DOHH2 (cell line): ENCODE data around the gene BLID.

ENCODE experiments used
- EZH2phosphoT487 ChIP-seq: fragments of 200-600 bp; sonication (generic); IDR thresholded peaks from 2 replicates; pipeline ENCODE4 v1.6.1; 2017; ENCODE audit warnings: borderline replicate concordance, mild to moderate bottlenecking, antibody characterized with exemption, low read length, moderate library complexity, mixed read lengths
- TF ChIP-seq, protein P1 (sequence below): fragments of 200-600 bp; sonication (generic); IDR thresholded peaks from one replicate; pipeline ENCODE4 v1.5.1; 2014; ENCODE audit warnings: antibody characterized with exemption, mild to moderate bottlenecking, low read depth, low read length; ENCODE audit not compliant: poor library complexity, severe bottlenecking

DNA sequence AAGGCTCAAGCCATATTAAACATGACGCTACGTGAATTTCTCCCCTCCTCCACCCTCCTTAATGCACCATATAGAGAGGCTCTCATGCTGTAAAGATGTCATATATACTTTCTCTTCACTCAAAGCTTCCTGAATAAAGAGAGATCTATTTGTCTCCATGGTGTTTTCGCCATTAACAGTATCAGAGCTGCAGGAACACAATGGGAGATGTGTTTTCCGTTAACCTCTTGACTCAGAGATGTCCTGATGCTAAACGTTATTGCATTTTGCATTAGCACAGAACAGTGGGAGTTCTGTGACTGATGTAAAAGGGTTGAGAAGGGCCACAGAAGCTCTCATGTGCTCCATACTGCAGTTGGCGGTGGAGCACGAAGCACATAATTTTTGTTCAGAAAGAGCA is 25.7 kb upstream of the BLID start:
- TF ChIP-seq, protein P1, sequence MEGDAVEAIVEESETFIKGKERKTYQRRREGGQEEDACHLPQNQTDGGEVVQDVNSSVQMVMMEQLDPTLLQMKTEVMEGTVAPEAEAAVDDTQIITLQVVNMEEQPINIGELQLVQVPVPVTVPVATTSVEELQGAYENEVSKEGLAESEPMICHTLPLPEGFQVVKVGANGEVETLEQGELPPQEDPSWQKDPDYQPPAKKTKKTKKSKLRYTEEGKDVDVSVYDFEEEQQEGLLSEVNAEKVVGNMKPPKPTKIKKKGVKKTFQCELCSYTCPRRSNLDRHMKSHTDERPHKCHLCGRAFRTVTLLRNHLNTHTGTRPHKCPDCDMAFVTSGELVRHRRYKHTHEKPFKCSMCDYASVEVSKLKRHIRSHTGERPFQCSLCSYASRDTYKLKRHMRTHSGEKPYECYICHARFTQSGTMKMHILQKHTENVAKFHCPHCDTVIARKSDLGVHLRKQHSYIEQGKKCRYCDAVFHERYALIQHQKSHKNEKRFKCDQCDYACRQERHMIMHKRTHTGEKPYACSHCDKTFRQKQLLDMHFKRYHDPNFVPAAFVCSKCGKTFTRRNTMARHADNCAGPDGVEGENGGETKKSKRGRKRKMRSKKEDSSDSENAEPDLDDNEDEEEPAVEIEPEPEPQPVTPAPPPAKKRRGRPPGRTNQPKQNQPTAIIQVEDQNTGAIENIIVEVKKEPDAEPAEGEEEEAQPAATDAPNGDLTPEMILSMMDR, result no peak
- no peak for TF ChIP-seq EZH2phosphoT487
